OCI-LY3 (cell line): ENCODE measurements around the gene BCAT1.

Experiments used
- H2AFZ ChIP-seq: fragments of 200-600, 300-600 bp; shearing (Covaris generic); 2 replicates; pipeline ENCODE4 v1.6.0; 2014; ENCODE audit warnings: antibody characterized with exemption, low read depth, low read length
- H3K27ac ChIP-seq: fragments of 200-600, 300-600 bp; sonication (generic); 2 replicates; pipeline ENCODE4 v1.5.1; 2014; ENCODE audit warnings: mild to moderate bottlenecking, low read length, moderate library complexity, mixed read lengths
- H3K27me3 ChIP-seq: fragments of 200-600, 300-600 bp; sonication (generic); 2 replicates; pipeline ENCODE4 v1.6.1; 2014; ENCODE audit warnings: low read depth, low read length, mixed read lengths
- H3K36me3 ChIP-seq: fragments of 200-600, 300-600 bp; sonication (generic); replicated peaks from 2 replicates; pipeline ENCODE3; 2014; ENCODE audit warnings: low read depth, low read length, mixed read lengths
- H3K4me1 ChIP-seq: fragments of 300-600, 200-600 bp; sonication (generic); 2 replicates; pipeline ENCODE4 v1.6.1; 2014; ENCODE audit warnings: low read length, mixed read lengths
- H3K4me2 ChIP-seq: fragments of 200-600, 300-600 bp; sonication (generic); 2 replicates; pipeline ENCODE4 v1.6.1; 2014; ENCODE audit warnings: low read length, mixed read lengths
- H3K4me3 ChIP-seq: fragments of 300-600, 200-600 bp; sonication (generic); 2 replicates; pipeline ENCODE4 v1.5.1; 2014; ENCODE audit warnings: antibody characterized with exemption, mild to moderate bottlenecking, low read length, moderate library complexity
- H3K79me2 ChIP-seq: fragments of 300-600, 200-600 bp; shearing (Covaris generic); 2 replicates; pipeline ENCODE4 v1.6.1; 2014; ENCODE audit warnings: mild to moderate bottlenecking, low read length, mixed read lengths
- H3K9ac ChIP-seq: fragments of 300-600, 200-600 bp; shearing (Covaris generic); 2 replicates; pipeline ENCODE4 v1.6.0; 2014; ENCODE audit warnings: mild to moderate bottlenecking, low read length, moderate library complexity
- H3K9me3 ChIP-seq: fragments of 200-600, 300-600 bp; shearing (Covaris generic); 2 replicates; pipeline ENCODE4 v1.6.1; 2014; ENCODE audit warnings: low read length, mixed read lengths; ENCODE audit not compliant: insufficient read depth
- H4K20me1 ChIP-seq: fragments of 200-600, 300-600 bp; sonication (generic); 2 replicates; pipeline ENCODE4 v1.6.1; 2016; ENCODE audit warnings: low read length, mixed read lengths; ENCODE audit not compliant: insufficient read depth
- CTCF ChIP-seq: fragments of 200-600, 300-600 bp; sonication (generic); IDR thresholded peaks from 2 replicates; pipeline ENCODE4 v1.5.1; 2014; ENCODE audit warnings: antibody characterized with exemption, low read length, low read depth
- EZH2phosphoT487 ChIP-seq: fragments of 200-600 bp; shearing (Covaris generic); IDR thresholded peaks from 2 replicates; pipeline ENCODE4 v1.6.1; 2018; ENCODE audit warnings: antibody characterized with exemption, mixed run types, low read depth

BCAT1 gene

GRCh38 chr12:24920141-24920540, 28.8 kb downstream of the BCAT1 start:
- peaks cover 47% of the 10 kb centered on the region for H3K36me3 ChIP-seq
- H3K79me2 ChIP-seq: peaks cover 99% of the 10 kb centered on the region
- no peaks in the 10 kb centered on the region for H3K9me3 ChIP-seq
- no peaks in the 10 kb centered on the region; the same call in none of the 2 replicates for H4K20me1 ChIP-seq
- peak overlapping the region; percentile 20; the same call in 1 of the 2 replicates for H3K9ac ChIP-seq
- H3K4me1 ChIP-seq: peaks cover 74% of the 10 kb centered on the region
- TF ChIP-seq EZH2phosphoT487 (no peak), CTCF (no peak)
- H3K27ac ChIP-seq: peak overlapping the region; percentile 75
- H3K4me3 ChIP-seq: peak overlapping the region; percentile 42
- H3K4me2 ChIP-seq: peak overlapping the region; percentile 61
- no peak overlapping the region for H2AFZ ChIP-seq
- no peaks in the 10 kb centered on the region for H3K27me3 ChIP-seq

GRCh38 chr12:24919346-24920001, 29.4 kb downstream of the BCAT1 start:
- Histone ChIP-seq H3K79me2 (peaks cover 98% of the 10 kb centered on the region), H4K20me1 (no peaks in the 10 kb centered on the region; the same call in 1 of the 2 replicates)
- TF ChIP-seq CTCF (no peak), EZH2phosphoT487 (no peak)

GRCh38 chr12:24918596-24918995, 30.3 kb downstream of the BCAT1 start:
- TF ChIP-seq CTCF: no peak
- TF ChIP-seq EZH2phosphoT487: no peak
- peak overlapping the region; percentile 61; the same call in 1 of the 2 replicates for H3K4me2 ChIP-seq
- no peaks in the 10 kb centered on the region; the same call in 1 of the 2 replicates for H4K20me1 ChIP-seq
- no peaks in the 10 kb centered on the region for H3K9me3 ChIP-seq
- no peak overlapping the region for H3K4me3 ChIP-seq
- no peak overlapping the region for H3K9ac ChIP-seq
- H2AFZ ChIP-seq: no peak overlapping the region
- H3K79me2 ChIP-seq: peaks cover 98% of the 10 kb centered on the region
- peaks cover 59% of the 10 kb centered on the region for H3K4me1 ChIP-seq
- H3K27me3 ChIP-seq: no peaks in the 10 kb centered on the region
- peak overlapping the region; percentile 75; the same call in 1 of the 2 replicates for H3K27ac ChIP-seq
- peaks cover 43% of the 10 kb centered on the region for H3K36me3 ChIP-seq

More at GRCh38 chr12:24919346-24920001, 29.4 kb downstream of the BCAT1 start:
- H3K4me1 ChIP-seq: peaks cover 68% of the 10 kb centered on the region
- H3K4me2 ChIP-seq: peak overlapping the region; percentile 61
- H3K27ac ChIP-seq: peak overlapping the region; percentile 75
- H3K9ac ChIP-seq: peak overlapping the region; percentile 36; the same call in 1 of the 2 replicates
- H3K27me3 ChIP-seq: no peaks in the 10 kb centered on the region
- no peaks in the 10 kb centered on the region for H3K9me3 ChIP-seq
- peaks cover 42% of the 10 kb centered on the region for H3K36me3 ChIP-seq
- H2AFZ ChIP-seq: no peak overlapping the region
- peak overlapping the region; percentile 42; the same call in 1 of the 2 replicates for H3K4me3 ChIP-seq

GRCh38 chr12:24915501-24915900, 33.4 kb downstream of the BCAT1 start:
- Histone ChIP-seq H3K4me1 (peaks cover 28% of the 10 kb centered on the region), H3K27ac (no peak overlapping the region), H3K36me3 (peaks cover 31% of the 10 kb centered on the region), H3K9ac (no peak overlapping the region), H2AFZ (no peak overlapping the region), H3K4me3 (no peak overlapping the region), H3K79me2 (peaks cover 94% of the 10 kb centered on the region), H4K20me1 (peaks cover 10% of the 10 kb centered on the region; the same call in 1 of the 2 replicates), H3K9me3 (no peaks in the 10 kb centered on the region), H3K27me3 (no peaks in the 10 kb centered on the region), H3K4me2 (no peak overlapping the region)
- TF ChIP-seq CTCF (no peak), EZH2phosphoT487 (no peak)
